BE2C (cell line): Measurements from ENCODE around the gene SCNN1B.

Experiments
- DNase-seq: peaks from one replicate; pipeline ENCODE4 v3.0.0-alpha.2; 2020
- H3K27me3 ChIP-seq: fragments of 250-450 bp; sonication (Bioruptor Pico); 2 replicates; pipeline ENCODE4 v1.5.1; 2020; ENCODE audit warnings: mild to moderate bottlenecking
- H3K36me3 ChIP-seq: fragments of 250-450 bp; sonication (Bioruptor Pico); 2 replicates; pipeline ENCODE4 v1.5.1; 2020; ENCODE audit warnings: mild to moderate bottlenecking
- H3K4me1 ChIP-seq: fragments of 250-450 bp; sonication (Bioruptor Pico); 2 replicates; pipeline ENCODE4 v1.5.1; 2020
- H3K4me3 ChIP-seq: 2 replicates; pipeline ENCODE4 v1.5.1; 2011; ENCODE audit warnings: low read depth, low read length
- H3K9me3 ChIP-seq: fragments of 250-450 bp; sonication (Bioruptor Pico); 2 replicates; pipeline ENCODE4 v1.5.1; 2020
- CTCF ChIP-seq: IDR thresholded peaks from 2 replicates; pipeline ENCODE4 v1.5.1; 2012; ENCODE audit warnings: mild to moderate bottlenecking, low read depth, low read length

The SCNN1B gene

DNA sequence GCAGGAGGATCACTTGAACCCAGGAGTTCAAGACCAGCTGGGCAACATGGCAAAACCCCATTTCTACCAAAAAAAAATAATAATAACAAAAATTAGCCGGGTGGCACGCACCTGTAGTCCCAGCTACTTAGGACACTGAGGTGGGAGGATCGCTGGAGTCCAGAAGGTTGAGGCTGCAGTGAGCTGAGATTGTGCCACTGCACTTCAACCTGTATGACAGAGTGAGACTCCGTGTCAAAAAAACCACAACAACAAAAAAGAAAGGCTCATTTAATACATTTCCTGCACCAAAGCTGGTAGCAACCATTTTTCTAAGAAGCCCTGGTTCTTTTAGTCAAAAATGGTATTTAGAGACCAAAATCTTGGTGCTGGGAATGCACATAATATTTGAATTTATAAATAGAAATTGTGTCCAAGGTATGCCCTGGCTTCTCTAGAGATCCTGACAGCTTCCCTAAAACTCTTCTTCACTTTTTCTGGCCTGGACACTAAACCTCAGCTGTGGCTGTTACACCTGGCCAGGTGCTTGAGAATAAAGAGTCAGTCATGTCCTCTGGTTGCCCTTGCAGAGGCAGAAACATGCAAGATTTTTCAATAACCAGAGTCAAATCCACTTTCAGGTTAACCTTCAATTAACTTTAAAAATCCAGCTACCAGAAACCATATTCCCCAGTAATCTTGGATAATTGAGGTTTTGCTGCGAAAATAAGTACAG lies 35.9 kb downstream of the SCNN1B start:
- no peaks in the 10 kb centered on the region for H3K9me3 ChIP-seq
- TF ChIP-seq CTCF, result no peak
- H3K4me1 ChIP-seq, result no peaks in the 10 kb centered on the region
- H3K36me3 ChIP-seq, result no peaks in the 10 kb centered on the region
- DNase-seq, result no peak
- H3K27me3 ChIP-seq, result peaks cover 11% of the 10 kb centered on the region; the same call in 1 of the 2 replicates
- H3K4me3 ChIP-seq, result no peak overlapping the region

DNA sequence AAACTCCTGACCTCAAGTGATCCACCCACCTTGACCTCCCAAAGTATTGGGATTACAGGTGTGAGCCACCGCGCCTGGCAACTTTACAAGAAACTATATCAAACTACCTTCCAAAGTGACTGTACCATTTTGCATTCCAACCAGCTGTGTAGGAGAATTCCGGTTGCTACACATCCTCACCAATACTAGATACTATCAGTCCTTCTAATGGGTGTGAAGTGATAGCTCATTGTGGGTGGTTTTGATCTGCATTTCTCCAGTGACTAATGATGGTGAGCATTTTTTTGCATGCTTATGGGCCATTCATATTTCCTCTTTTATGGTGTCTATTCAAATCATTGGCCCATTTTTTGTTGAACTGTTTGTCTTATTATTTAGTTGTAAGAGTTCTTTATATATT lies 37.7 kb downstream of the SCNN1B start:
- H3K4me1 ChIP-seq, result no peaks in the 10 kb centered on the region
- TF ChIP-seq CTCF, result no peak
- DNase-seq, result no peak

GRCh38 chr16:23342083-23342640 lies 40.1 kb downstream of the SCNN1B start:
- peaks cover 15% of the 10 kb centered on the region; the same call in 1 of the 2 replicates for H3K27me3 ChIP-seq
- H3K4me3 ChIP-seq, result no peak overlapping the region
- H3K4me1 ChIP-seq, result no peaks in the 10 kb centered on the region
- DNase-seq, result no peak
- no peaks in the 10 kb centered on the region for H3K9me3 ChIP-seq
- no peaks in the 10 kb centered on the region for H3K36me3 ChIP-seq
- no peak for TF ChIP-seq CTCF

More for the DNA sequence above, 37.7 kb downstream of the SCNN1B start:
- no peaks in the 10 kb centered on the region for H3K36me3 ChIP-seq
- no peaks in the 10 kb centered on the region for H3K9me3 ChIP-seq
- H3K27me3 ChIP-seq, result peaks cover 15% of the 10 kb centered on the region; the same call in 1 of the 2 replicates
- no peak overlapping the region for H3K4me3 ChIP-seq

DNA sequence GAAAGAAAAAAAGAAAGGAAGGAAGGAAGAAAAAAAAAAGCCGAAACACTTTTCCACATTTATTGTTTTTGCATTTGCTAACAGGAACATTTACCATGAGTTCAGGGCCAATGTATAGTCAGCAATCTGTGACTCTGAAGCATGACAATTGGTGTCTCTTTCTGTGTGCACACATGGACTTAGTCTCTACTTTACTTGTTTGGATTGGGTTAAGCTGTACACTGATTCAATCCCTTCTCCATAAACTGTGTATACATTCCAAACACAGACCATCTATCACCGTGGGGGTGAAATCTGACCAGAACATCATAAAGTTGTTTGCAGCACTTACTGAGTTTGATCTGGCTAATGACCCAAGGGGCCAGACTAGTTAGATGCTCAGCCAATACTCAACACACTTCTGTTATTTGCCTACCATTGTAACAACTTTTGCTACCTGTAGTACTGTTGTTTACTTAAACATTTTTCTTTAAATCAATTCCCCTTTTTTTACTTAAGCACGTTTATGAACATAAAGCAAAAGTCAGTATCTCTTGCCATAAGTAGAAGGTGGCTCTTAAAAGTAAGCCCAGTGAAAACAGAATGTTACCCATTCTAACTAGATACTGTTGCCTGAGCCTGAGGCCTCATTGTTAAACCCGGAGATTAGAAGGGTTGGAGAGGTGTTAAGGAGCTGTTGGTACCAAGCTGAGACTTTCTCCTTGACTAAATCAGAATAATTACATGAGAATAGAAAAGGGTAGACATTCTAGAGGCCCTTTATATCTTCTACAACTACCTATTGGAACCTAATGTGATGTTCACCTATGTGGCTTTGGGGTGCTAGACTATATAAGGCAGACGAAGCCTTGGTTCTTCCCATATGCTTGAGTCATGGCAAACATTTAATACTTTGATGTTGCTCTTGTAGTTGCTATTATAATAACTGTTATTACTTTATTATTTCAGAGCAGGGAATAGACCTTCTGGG lies 41.8 kb downstream of the SCNN1B start:
- peaks cover 7% of the 10 kb centered on the region; the same call in 1 of the 2 replicates for H3K27me3 ChIP-seq
- no peak for DNase-seq
- H3K4me3 ChIP-seq, result no peak overlapping the region
- TF ChIP-seq CTCF, result no peak
- no peaks in the 10 kb centered on the region for H3K4me1 ChIP-seq
- H3K36me3 ChIP-seq, result no peaks in the 10 kb centered on the region
- no peaks in the 10 kb centered on the region for H3K9me3 ChIP-seq

DNA sequence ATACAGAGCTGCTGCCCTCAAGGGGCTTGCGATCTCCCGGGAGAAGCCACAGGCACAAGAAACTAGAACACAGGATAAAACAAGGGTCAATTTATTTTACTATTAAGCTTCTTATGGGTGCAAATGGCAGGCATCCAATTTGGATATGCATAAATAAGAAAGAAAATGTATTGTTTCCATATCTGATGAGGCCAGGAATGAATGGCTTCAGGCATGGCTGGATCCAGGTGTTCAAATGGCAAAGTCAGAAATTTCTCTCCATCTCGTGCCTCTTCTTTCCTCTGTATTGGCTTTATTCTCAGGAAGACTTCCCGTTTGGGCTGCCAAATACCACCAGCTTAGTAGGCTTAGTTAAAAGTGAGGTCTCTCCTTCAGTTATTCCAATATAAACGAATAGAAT lies 43.1 kb downstream of the SCNN1B start:
- Histone ChIP-seq H3K36me3 (no peaks in the 10 kb centered on the region), H3K27me3 (peaks cover 7% of the 10 kb centered on the region; the same call in 1 of the 2 replicates), H3K4me3 (no peak overlapping the region), H3K9me3 (no peaks in the 10 kb centered on the region), H3K4me1 (no peaks in the 10 kb centered on the region)
- TF ChIP-seq CTCF, result no peak
- DNase-seq, result no peak
